OCI-LY1 (cell line): ENCODE data around the gene SLC22A23.
"Not testable (repeated sequence)": the region's sequence is repeated elsewhere in the genome, so short reads cannot be mapped to it uniquely, and the experiment has no call there.

ENCODE experiments used
- H2AFZ ChIP-seq: fragments of 200-600 bp; sonication (generic), shearing (Covaris generic); 2 replicates; pipeline ENCODE4 v1.6.0; 2014; ENCODE audit warnings: antibody characterized with exemption, mild to moderate bottlenecking, low read length
- H3F3A ChIP-seq: fragments of 200-600 bp; sonication (generic), shearing (Covaris generic); 2 replicates; pipeline ENCODE4 v1.6.0; 2014; ENCODE audit warnings: mild to moderate bottlenecking, antibody characterized with exemption, low read length, moderate library complexity; ENCODE audit not compliant: insufficient read depth
- H3K27ac ChIP-seq: fragments of 200-600 bp; sonication (generic); 2 replicates; pipeline ENCODE4 v1.5.1; 2014; ENCODE audit warnings: low read length, mixed run types, mild to moderate bottlenecking, low read depth; ENCODE audit not compliant: poor library complexity, severe bottlenecking
- H3K27me3 ChIP-seq: fragments of 200-600 bp; sonication (generic); 2 replicates; pipeline ENCODE4 v1.6.0; 2014; ENCODE audit warnings: antibody characterized with exemption, mild to moderate bottlenecking, low read length, moderate library complexity; ENCODE audit not compliant: insufficient read depth
- H3K36me3 ChIP-seq: fragments of 200-600 bp; sonication (generic); 2 replicates; pipeline ENCODE4 v1.6.1; 2014; ENCODE audit warnings: mild to moderate bottlenecking, antibody characterized with exemption, low read length, moderate library complexity, mixed read lengths; ENCODE audit not compliant: insufficient read depth
- H3K4me1 ChIP-seq: fragments of 200-600 bp; sonication (generic); 2 replicates; pipeline ENCODE4 v1.5.1; 2014; ENCODE audit warnings: mild to moderate bottlenecking, low read length, moderate library complexity; ENCODE audit not compliant: insufficient read depth, severe bottlenecking
- H3K4me2 ChIP-seq: fragments of 200-600 bp; sonication (generic), shearing (Covaris generic); 2 replicates; pipeline ENCODE4 v1.6.1; 2014; ENCODE audit warnings: low read length
- H3K4me3 ChIP-seq: fragments of 200-600 bp; sonication (generic); 2 replicates; pipeline ENCODE4 v1.5.1; 2014; ENCODE audit warnings: low read length, low read depth, mild to moderate bottlenecking, mixed read lengths; ENCODE audit not compliant: poor library complexity, severe bottlenecking
- H3K79me2 ChIP-seq: fragments of 200-600 bp; shearing (Covaris generic); 2 replicates; pipeline ENCODE4 v1.6.1; 2016; ENCODE audit warnings: mixed run types, low read length, mixed read lengths; ENCODE audit not compliant: insufficient read depth
- H3K9ac ChIP-seq: fragments of 200-600 bp; sonication (generic), shearing (Covaris generic); 2 replicates; pipeline ENCODE4 v1.6.1; 2014; ENCODE audit warnings: mild to moderate bottlenecking, low read length, mixed read lengths
- H3K9me2 ChIP-seq: fragments of 200-600 bp; sonication (generic), shearing (Covaris generic); 2 replicates; pipeline ENCODE4 v1.6.1; 2014; ENCODE audit warnings: low read depth, mild to moderate bottlenecking, low read length, mixed read lengths
- H3K9me3 ChIP-seq: fragments of 200-600 bp; shearing (Covaris generic); 2 replicates; pipeline ENCODE4 v1.6.1; 2014; ENCODE audit warnings: low read length, mixed read lengths
- H4K20me1 ChIP-seq: fragments of 200-600 bp; sonication (generic), shearing (Covaris generic); 2 replicates; pipeline ENCODE4 v1.6.0; 2016; ENCODE audit warnings: mild to moderate bottlenecking, low read length; ENCODE audit not compliant: insufficient read depth
- EZH2 ChIP-seq: fragments of 200-600 bp; sonication (generic), shearing (Covaris generic); IDR thresholded peaks from 2 replicates; pipeline ENCODE4 v1.8.0; 2017; ENCODE audit warnings: borderline replicate concordance, mixed run types, mild to moderate bottlenecking, antibody characterized with exemption, low read length, moderate library complexity, mixed read lengths
- TF ChIP-seq, protein P1 (sequence below): fragments of 200-600 bp; sonication (generic), shearing (Covaris generic); IDR thresholded peaks from 2 replicates; pipeline ENCODE4 v1.5.1; 2017; ENCODE audit warnings: mild to moderate bottlenecking, antibody characterized with exemption, low read length, moderate library complexity, mixed read lengths

The SLC22A23 gene

DNA sequence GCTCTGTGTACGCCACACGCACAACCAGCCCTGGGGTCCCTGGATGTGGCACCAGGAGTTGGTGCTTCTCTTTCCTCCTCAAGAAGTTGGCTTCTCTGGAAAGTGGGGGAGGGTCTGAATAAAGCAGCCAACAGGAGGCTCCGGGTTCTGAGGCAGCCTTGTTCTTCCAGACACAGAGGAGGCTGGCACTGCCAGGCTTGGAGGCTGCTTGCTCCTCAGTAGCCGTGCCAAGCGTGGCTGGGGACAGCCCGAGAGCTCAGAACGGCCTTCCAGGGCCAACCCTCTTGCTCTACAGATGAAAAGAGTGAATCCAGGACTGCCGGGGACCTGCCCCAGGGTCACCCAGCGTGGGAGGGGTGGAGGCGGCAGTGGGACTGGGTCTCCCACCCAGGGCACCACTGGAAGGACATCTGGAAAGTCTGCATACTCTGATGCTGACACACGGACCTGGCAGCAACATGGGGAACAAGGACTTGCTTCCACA, 70.4 kb downstream of the SLC22A23 start:
- H3K4me3 ChIP-seq = no peak overlapping the region
- no peaks in the 10 kb centered on the region for H3K36me3 ChIP-seq
- no peaks in the 10 kb centered on the region for H3K9me3 ChIP-seq
- TF ChIP-seq EZH2 = no peak
- TF ChIP-seq, protein P1, sequence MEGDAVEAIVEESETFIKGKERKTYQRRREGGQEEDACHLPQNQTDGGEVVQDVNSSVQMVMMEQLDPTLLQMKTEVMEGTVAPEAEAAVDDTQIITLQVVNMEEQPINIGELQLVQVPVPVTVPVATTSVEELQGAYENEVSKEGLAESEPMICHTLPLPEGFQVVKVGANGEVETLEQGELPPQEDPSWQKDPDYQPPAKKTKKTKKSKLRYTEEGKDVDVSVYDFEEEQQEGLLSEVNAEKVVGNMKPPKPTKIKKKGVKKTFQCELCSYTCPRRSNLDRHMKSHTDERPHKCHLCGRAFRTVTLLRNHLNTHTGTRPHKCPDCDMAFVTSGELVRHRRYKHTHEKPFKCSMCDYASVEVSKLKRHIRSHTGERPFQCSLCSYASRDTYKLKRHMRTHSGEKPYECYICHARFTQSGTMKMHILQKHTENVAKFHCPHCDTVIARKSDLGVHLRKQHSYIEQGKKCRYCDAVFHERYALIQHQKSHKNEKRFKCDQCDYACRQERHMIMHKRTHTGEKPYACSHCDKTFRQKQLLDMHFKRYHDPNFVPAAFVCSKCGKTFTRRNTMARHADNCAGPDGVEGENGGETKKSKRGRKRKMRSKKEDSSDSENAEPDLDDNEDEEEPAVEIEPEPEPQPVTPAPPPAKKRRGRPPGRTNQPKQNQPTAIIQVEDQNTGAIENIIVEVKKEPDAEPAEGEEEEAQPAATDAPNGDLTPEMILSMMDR = no peak
- H3K9ac ChIP-seq = no peak overlapping the region
- no peaks in the 10 kb centered on the region for H3K79me2 ChIP-seq
- H3K9me2 ChIP-seq = no peaks in the 10 kb centered on the region
- H3K4me1 ChIP-seq = no peaks in the 10 kb centered on the region
- no peak overlapping the region for H3K4me2 ChIP-seq
- H2AFZ ChIP-seq = no peak overlapping the region
- H3F3A ChIP-seq = no peaks in the 10 kb centered on the region
- no peaks in the 10 kb centered on the region for H4K20me1 ChIP-seq
- 0 out of 2 replicates have a peak, but pooled peaks cover 4% of the 10 kb centered on the region for H3K27me3 ChIP-seq
- no peak overlapping the region for H3K27ac ChIP-seq

DNA sequence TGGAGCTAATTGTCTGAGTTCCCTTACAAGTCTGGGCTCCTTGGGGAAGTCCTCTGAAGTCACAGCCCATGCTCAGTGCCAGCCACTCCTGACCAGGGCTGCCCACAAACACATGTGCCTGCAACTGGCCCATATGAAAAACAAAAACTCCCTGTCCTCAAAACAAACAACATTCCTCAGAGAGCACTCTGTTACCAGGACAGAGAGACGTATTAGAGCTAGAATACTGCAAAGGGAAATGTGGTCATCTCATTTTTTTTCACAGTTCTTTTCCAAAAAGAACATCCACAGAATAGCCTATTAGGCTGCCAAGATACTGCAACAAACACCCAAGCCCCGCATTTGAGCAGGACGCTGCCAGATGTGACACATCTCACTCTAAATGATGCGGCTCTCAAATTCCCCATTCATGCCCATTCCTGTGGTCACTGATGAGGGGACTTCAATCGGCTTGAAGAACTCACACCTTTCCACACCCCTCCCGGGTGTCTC, 71.1 kb downstream of the SLC22A23 start:
- Histone ChIP-seq H3K9me2 (no peaks in the 10 kb centered on the region), H3K27ac (no peak overlapping the region), H3K9me3 (no peaks in the 10 kb centered on the region), H3K4me3 (no peak overlapping the region), H3K4me1 (no peaks in the 10 kb centered on the region), H3K4me2 (no peak overlapping the region), H3K27me3 (0 out of 2 replicates have a peak, but pooled peaks cover 4% of the 10 kb centered on the region), H4K20me1 (no peaks in the 10 kb centered on the region), H3K9ac (no peak overlapping the region), H3F3A (no peaks in the 10 kb centered on the region), H2AFZ (no peak overlapping the region), H3K79me2 (no peaks in the 10 kb centered on the region), H3K36me3 (no peaks in the 10 kb centered on the region)
- no peak for TF ChIP-seq EZH2
- TF ChIP-seq, protein P1 = no peak

DNA sequence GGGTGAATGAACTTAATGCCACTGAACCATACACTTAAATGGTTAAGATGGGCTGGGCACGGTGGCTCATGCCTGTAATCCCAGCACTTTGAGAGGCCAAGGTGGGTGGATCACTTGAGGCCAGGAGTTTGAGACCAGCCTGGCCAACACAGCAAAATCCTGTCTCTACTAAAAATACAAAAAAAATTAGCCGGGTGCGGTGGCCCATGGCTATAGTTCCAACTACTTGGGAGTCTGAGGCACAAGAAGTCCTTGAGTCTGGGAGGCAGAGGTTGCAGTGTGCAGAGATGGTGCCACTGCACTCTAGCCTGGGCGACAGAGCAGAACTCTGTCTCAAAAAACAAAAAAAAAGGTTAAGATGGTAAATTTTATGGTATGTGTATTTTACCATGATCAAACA, 71.7 kb downstream of the SLC22A23 start:
- not testable (repeated sequence) for H3K4me1 ChIP-seq, H3K4me2 ChIP-seq, H3K9ac ChIP-seq

More for the DNA sequence above, 71.7 kb downstream of the SLC22A23 start:
- not testable (repeated sequence) for H3F3A ChIP-seq, H2AFZ ChIP-seq, H3K36me3 ChIP-seq, H3K4me3 ChIP-seq, H4K20me1 ChIP-seq, H3K79me2 ChIP-seq, H3K9me2 ChIP-seq, H3K27me3 ChIP-seq, H3K27ac ChIP-seq, H3K9me3 ChIP-seq
